Fibroblast of skin of left biceps (primary cell): Measurements from ENCODE around the gene CREBBP.
A peak's percentile ranks its signal among the peaks of the same experiment; 100 is the strongest.

Experiments used
- DNase-seq, 2 experiments: peaks; one replicate each; pipeline ENCODE4 v3.0.0-alpha.2; 2013; ENCODE audit warnings: low read depth in 2 of 2

Gene CREBBP

GRCh38 chr16:3767333-3767986 lies 113.1 kb downstream of the CREBBP start:
- no peak for DNase-seq

GRCh38 chr16:3766177-3766576 lies 114.3 kb downstream of the CREBBP start:
- no peak for DNase-seq

DNA sequence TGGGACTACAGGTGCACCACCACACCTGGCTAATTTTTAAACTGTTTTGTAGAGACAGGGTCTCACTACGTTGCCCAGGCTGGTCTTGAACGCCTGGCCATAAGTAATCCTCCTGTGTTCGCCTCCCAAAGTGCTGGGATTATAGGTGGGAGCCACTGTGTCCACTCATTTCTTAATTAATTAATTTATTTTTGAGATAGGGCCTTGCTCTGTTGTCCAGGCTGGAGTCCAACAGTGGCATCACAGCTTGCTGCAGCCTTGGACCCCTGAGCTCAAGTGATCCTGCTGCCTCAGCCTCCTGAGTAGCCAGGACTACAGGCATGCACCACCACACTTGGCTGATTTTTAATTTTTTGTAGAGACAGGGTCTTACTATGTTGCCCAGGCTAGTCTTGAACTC lies 116.1 kb downstream of the CREBBP start:
- DNase-seq = no peak

DNA sequence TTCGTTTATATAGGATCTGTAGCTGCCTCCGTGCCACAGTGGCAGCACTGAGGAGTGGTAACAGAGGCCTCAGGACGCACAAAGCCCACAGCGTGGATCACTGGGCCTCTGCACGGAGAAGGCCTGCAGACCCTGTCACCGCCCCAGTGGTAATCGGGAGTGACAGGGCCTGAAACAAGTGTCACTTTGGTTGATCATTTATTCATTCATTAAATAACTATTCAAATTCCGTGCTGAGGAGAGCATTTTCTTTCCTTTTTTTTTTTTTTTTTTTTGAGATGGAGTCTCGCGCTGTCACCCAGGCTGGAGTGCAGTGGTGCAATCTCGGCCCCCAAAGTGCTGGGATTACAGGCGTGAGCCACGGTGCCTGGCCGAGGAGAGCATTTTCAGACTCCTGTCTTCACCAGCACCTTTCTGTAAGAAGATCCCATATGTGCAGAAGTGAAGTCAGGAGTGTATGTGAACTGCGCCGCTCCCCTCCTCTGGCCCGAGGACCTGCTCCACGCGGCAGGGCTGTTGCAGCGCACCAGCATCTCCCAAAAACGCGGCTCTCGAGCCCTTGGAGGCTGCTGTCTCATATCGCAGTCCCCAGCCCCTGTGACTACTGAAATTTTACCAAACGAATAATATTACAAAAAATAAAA lies 118.3 kb downstream of the CREBBP start:
- DNase-seq = no peak

GRCh38 chr16:3761375-3762106 lies 119.0 kb downstream of the CREBBP start:
- no peak for DNase-seq

DNA sequence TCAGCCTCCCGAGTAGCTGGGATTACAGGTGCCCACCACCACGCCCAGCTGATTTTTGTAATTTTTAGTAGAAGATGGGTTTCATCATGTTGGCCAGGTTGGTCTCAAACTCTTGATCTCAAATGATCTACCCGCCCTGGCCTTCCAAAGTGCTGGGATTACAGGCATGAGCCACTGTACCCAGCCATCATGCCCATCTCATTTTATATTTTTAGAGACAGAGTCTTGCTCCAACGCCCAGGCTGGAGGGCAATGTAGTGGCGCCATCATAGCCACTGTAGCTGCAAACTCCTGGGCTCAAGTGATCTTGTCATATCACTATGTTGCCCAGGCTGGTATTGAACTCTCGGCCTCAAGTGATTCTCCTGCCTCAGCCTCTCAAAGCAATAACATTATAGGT lies 120.0 kb downstream of the CREBBP start:
- no peak for DNase-seq

DNA sequence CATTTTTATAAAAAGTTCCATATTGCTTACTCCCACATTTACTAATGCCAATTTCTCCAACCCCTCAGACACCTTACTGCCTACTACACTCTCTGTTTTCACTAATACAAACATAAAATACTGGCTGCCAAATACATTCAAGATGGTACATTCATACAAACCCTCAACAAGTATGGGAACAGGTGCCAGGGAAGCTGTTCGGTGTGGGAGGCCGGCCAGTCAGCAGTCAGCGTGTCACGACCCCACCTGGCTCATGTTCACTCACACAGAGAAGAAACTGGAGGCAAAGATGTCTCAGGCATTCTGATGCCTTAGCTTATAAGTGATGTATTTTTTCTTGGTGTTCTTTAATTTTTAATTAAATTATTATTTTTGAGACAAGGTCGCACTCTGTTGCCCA lies 120.8 kb downstream of the CREBBP start:
- DNase-seq = no peak

DNA sequence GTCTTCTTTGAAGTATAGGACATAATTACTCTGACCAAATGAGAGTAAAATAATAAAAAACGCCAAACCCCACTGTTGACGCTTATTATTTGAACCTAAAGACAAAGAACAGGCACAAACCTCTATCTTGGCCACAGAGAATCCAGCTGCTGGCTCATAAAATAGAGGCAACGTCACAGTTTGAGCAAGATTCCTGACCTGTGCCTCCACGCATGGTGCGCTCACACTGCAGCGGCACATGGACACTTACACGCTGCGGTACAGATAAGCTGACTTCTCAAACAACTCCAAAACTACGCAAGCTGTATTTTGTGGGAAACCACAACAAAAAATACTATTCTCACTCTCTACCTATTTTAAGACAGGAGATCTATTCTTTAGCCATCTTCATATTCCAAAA lies 124.4 kb downstream of the CREBBP start:
- DNase-seq = no peak

- DNase-seq = no peak
Observed at GRCh38 chr16:3755249-3755648, 125.3 kb downstream of the CREBBP start.

DNA sequence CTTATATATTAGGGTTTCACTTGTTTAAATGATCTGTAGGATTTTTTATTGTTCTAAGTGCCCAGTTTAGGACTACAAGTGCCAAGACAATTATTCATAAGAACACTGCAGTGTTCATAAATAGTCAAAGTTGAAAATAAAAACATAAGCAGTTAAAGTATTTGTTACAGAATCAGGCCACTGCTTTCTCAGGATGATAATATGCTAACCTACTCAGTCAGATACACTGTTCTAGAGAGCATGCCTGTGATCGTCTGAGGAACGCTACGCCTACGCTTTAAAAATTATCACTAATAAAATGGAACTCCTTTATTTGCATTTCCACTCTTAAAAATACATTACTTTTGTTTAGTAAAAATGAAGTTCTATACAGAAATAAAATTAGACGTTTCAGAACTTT lies 125.7 kb downstream of the CREBBP start:
- DNase-seq = no peak

- peak in 1 of 2 experiments; percentile 15 for DNase-seq
Observed at GRCh38 chr16:3754081-3754703, 126.3 kb downstream of the CREBBP start.

- DNase-seq = no peak
Observed at GRCh38 chr16:3752984-3753383, 127.5 kb downstream of the CREBBP start.

DNA sequence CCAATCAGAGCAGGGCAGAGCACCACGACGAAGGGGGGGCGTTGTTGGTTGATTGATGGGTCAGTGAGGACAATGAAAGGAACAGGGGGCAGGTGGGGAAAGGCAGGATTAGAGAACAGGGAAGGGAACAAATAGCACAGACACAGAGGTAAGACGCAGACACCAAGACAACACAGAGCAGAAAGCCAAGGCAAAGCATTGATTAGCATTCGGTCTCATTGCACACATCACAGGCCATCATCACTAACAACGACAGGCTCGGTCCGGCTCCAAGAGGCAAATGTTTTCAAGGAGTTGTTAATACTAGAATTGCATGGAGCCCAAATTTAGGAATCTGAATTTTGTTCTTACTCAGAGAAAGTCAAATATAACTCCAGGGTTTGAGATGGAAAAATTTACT lies 128.6 kb downstream of the CREBBP start:
- DNase-seq = no peak

DNA sequence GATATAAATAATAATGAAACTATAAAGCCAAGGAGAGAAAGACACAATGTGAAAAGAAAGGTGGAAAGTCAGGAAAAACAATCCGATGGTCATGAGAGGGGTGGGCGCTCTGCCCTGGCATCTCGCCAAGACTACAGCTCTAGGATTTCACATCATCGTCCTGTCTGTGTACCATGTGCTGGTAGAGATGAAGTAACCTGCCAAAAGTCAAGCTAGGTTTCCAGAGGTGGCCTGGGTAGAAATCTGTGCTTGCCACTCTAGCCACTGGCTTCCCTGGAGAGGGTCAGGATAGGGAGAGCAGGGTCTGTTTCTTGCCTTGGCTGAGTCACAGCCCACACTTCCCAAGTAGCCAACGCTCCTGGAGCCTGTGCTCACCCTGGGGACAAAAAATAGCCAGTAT lies 132.2 kb downstream of the CREBBP start:
- DNase-seq = no peak

DNA sequence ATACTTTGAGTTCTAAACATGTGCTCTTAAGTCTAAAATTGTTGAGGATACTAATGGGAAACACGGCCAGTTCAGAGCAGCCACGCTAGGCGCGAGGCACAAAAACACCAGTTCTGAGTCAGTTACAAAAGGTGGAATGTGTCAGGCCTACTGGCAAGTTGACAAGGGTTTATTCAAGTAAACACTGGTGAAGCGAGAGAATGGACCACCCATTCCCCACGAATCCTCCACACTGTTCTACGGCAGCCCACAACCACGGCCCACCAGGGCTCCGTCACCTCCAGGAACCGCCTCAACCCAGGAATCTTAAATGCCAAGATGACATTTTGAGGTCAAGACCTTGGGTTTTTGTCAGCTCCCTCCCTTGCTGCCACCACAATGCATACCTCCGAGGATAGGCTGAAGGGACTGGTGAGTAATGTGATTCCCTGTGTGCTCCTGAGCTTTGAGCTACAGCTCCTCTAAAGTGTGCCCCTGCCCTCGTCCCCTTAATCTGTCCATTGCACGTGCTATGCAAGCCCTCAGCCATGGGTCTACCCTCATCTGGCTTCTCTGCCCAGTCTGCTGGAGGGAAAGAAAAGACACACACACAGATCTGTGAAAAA lies 134.7 kb downstream of the CREBBP start:
- no peak for DNase-seq

DNA sequence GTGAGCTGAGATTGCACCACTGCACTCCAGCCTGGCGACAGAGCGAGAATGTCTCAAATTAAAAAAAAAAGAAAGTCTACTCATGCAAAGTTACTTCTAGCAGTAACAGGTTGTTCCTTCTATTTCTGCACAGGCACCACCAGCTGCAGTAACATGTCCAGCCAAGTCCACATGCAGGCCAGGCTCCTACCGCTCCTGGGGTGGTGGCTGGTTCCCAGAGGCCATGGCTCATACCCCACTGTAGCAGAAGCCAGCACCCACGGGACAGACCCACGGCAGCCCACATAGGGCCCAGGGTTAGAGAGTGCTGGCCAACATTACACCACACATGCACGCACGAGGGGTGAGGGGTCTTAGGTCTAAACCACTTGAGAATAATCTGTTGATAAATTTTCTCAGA lies 136.5 kb downstream of the CREBBP start:
- DNase-seq = no peak

GRCh38 chr16:3740934-3741333 lies 139.6 kb downstream of the CREBBP start:
- DNase-seq = no peak

DNA sequence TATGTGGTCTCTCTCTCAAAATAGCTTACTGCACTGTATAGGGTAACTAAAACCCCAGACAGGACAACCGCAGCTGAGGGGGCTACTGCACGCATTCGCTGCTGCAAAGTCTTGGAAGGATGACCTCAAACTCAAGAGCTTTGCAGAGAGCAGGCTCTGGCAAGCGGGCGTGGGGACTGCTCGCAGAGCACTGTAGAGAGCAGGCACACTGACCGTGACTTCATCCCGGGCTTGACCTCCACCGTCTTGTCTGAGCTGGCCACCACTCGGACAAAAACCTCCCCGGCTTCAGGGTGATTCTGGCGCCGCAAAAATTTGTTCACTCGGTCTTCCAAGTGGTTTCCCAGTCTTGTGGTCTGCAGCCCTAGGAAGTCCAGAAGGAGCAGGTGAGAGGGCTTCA lies 140.3 kb downstream of the CREBBP start:
- DNase-seq = no peak

DNA sequence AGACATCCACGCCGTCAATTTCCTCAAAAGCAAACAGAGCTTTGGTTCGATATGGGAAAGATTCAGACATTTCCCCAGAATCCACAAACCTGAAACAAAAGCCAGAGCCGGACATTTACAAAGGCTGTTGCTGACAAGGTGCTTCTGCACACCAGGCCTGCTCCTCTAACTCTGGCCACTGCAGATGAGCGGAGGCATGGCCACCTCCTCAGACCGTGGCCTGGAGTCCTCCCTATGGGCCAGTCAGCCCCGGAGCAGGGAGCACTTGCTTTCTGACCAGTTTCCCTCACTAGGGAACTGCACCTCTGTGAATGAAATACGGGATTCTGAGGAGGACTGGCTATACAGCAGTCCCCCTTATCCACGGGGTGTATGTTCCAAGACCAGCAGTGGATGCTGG lies 140.9 kb downstream of the CREBBP start:
- DNase-seq = no peak

DNA sequence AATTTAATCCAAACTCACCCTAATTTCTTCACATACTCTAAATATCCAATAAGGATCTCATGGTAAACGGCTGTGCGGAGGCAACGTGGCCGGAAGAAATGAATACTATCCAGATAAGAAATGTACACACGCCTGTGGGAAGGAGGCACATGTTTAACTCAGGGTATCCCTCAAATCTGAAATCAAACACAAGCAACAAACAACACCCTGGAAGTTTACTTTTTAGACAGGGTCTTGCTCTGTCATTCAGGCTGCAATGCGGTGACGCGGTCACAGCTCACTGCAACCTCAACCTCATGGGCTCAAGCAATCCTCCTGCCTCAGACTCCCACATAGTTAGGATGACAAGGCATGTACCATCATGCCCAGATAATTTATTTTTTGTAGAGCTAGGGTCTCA lies 142.0 kb downstream of the CREBBP start:
- no peak for DNase-seq

DNA sequence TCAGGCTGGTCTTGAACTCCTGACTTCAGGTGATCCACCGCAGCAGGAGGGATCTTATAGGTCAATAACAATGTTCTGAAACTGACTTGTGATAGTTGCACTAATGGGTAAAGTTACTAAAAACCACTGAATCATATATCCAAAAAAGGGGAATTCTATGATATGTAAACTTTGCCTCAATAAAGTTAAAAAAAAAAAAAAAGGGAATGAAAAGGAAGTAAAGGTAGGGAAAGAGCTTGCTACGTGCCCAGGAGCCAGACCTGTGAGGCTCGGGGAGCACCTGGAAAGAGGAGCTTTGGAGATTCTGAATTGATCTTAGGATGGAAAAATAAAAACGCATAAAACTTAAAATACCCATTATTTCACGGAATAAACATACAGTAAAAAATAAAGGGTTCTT lies 142.4 kb downstream of the CREBBP start:
- DNase-seq = no peak

DNA sequence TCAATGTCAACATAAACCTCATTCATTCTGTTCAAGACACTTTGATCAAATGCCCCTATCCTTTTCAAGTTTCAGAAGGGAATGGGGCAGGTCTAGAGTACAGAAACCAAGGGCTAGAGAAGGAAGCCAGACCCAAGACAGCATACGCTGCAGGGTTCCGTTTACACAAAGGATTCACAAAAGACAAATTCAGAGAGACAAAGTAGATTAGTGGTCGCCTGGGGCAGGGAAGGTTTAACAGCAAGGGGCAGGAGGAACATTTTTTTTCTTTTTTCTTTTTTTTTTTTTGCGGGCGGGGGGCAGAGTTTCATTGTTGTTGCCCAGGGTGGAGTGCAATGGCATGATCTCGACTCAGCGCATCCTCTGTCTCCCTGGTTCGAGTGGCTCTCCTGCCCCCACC lies 143.3 kb downstream of the CREBBP start:
- DNase-seq = no peak
